PFSK-1 (cell line): ENCODE measurements around the gene GMDS.

Experiments used
- REST ChIP-seq, 2 experiments: IDR thresholded peaks; 2 replicates each; pipeline versions ENCODE4 v1.6.1 to v1.8.0; 2011 to 2012; ENCODE audit warnings: low read depth in 2 of 2, low read length in 2 of 2, control low read depth in 1 of 2, inconsistent platforms in 1 of 2, mild to moderate bottlenecking in 1 of 2, moderate library complexity in 1 of 2; ENCODE audit not compliant: insufficient read depth in 1 of 2
- SIN3A ChIP-seq: IDR thresholded peaks from 2 replicates; pipeline ENCODE4 v1.6.1; 2012; ENCODE audit warnings: mild to moderate bottlenecking, low read length, moderate library complexity, borderline replicate concordance; ENCODE audit not compliant: insufficient read depth

GRCh38 chr6:2099870-2100269 lies 145.5 kb downstream of the GMDS start:
- TF ChIP-seq SIN3A, result no peak
- TF ChIP-seq REST (IDR thresholded peaks at IDR 0.05; ENCODE audit: insufficient read depth in 1 of 2, low read depth in 2 of 2, low read length in 2 of 2), result no peak
